ENCODE data around the gene SNX21.

DNA sequence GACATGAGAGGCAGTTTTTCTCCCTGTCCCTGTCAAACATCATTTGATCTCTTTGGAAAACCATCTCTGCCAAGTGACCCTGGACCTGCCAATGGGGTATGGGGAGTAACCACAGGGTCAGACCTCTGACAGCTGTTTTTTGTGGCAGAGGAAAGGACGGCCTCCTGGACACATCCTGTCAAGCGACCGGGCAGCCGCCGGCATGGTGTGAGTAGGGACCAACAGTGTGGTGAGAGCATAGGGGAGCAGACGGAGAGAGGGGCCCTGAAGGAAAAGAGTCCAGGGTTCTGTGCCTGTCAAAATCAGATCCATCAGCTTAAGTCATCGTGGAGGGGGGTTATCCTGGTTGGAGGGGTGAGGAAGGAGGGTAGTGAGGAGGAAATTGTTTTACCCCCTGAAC, 31.7 kb upstream of the SNX21 start:
- TF ChIP-seq, protein P1, sequence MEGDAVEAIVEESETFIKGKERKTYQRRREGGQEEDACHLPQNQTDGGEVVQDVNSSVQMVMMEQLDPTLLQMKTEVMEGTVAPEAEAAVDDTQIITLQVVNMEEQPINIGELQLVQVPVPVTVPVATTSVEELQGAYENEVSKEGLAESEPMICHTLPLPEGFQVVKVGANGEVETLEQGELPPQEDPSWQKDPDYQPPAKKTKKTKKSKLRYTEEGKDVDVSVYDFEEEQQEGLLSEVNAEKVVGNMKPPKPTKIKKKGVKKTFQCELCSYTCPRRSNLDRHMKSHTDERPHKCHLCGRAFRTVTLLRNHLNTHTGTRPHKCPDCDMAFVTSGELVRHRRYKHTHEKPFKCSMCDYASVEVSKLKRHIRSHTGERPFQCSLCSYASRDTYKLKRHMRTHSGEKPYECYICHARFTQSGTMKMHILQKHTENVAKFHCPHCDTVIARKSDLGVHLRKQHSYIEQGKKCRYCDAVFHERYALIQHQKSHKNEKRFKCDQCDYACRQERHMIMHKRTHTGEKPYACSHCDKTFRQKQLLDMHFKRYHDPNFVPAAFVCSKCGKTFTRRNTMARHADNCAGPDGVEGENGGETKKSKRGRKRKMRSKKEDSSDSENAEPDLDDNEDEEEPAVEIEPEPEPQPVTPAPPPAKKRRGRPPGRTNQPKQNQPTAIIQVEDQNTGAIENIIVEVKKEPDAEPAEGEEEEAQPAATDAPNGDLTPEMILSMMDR (IDR thresholded peaks at IDR 0.05) = no peak
- no peak for TF ChIP-seq POLR2AphosphoS5 (IDR thresholded peaks at IDR 0.05; ENCODE audit: low read depth, low read length)

All from Panc1 (cell line).